Liver (tissue), 9 donors: ENCODE data around the gene RHO. TPM values are rescaled to one million over a fixed set of nuclear protein-coding genes. Genes with fewer than 3 reads are reported as not detected.

Experiments used
- DNase-seq: peaks from one replicate; pipeline ENCODE4 v3.0.0-alpha.2; 2017; ENCODE audit warnings: low spot score
- H3K27ac ChIP-seq, 2 donors: one replicate each; pipeline ENCODE4 v1.7.0; 2013; ENCODE audit warnings: inconsistent platforms in 2 of 2, low read length in 2 of 2, control low read depth in 1 of 2, low read depth in 1 of 2, mild to moderate bottlenecking in 1 of 2
- H3K27me3 ChIP-seq, 4 donors: one replicate each; pipeline versions ENCODE4 v1.6.1 to v1.7.0; 2013; ENCODE audit warnings: low read length in 3 of 4, inconsistent platforms in 1 of 4, mild to moderate bottlenecking in 1 of 4, moderate library complexity in 1 of 4; ENCODE audit not compliant: control insufficient read depth in 4 of 4, insufficient read depth in 4 of 4
- H3K36me3 ChIP-seq, 4 donors: one replicate each; pipeline versions ENCODE4 v1.6.1 to v1.7.0; 2013; ENCODE audit warnings: low read length in 3 of 4, mild to moderate bottlenecking in 3 of 4, low read depth in 1 of 4, moderate library complexity in 1 of 4; ENCODE audit not compliant: control insufficient read depth in 4 of 4, insufficient read depth in 3 of 4
- H3K4me1 ChIP-seq, 4 donors: one replicate each; pipeline versions ENCODE4 v1.6.1 to v1.7.0; 2013; ENCODE audit warnings: low read length in 3 of 4, mild to moderate bottlenecking in 3 of 4, moderate library complexity in 1 of 4; ENCODE audit not compliant: control insufficient read depth in 4 of 4, insufficient read depth in 4 of 4
- H3K4me3 ChIP-seq, 3 donors: one replicate each; pipeline versions ENCODE4 v1.6.1 to v1.7.0; 2013; ENCODE audit warnings: low read length in 3 of 3, control low read depth in 1 of 3, low read depth in 1 of 3, mild to moderate bottlenecking in 1 of 3
- H3K9ac ChIP-seq, 2 donors: one replicate each; pipeline ENCODE4 v1.7.0; 2013; ENCODE audit warnings: low read length in 2 of 2, mild to moderate bottlenecking in 2 of 2, moderate library complexity in 2 of 2, control low read depth in 1 of 2, low read depth in 1 of 2
- H3K9me3 ChIP-seq, 4 donors: one replicate each; pipeline versions ENCODE4 v1.6.1 to v1.7.0; 2013; ENCODE audit warnings: low read length in 3 of 4; ENCODE audit not compliant: control insufficient read depth in 4 of 4
- ATF3 ChIP-seq: IDR thresholded peaks from 2 replicates; pipeline ENCODE4 v1.6.1; 2016; ENCODE audit warnings: antibody characterized with exemption
- CTCF ChIP-seq: fragments of 150-350 bp; IDR thresholded peaks from 2 replicates; pipeline ENCODE4 v1.5.1; 2017; ENCODE audit warnings: improper control_type of control experiment, low read depth, low read length; ENCODE audit not compliant: missing input control
- EGR1 ChIP-seq, 2 donors: IDR thresholded peaks; 2 replicates each; pipeline ENCODE4 v1.6.1; 2016 to 2018; ENCODE audit warnings: antibody characterized with exemption in 2 of 2, low read depth in 2 of 2
- FOXA1 ChIP-seq: IDR thresholded peaks from 2 replicates; pipeline ENCODE4 v1.6.1; 2016; ENCODE audit warnings: antibody characterized with exemption
- GABPA ChIP-seq, 2 donors: IDR thresholded peaks in 1 of 2; conservative IDR thresholded peaks in 1 of 2; 2 replicates each; pipeline ENCODE4 v1.6.1; 2016; ENCODE audit warnings: antibody characterized with exemption in 2 of 2, mild to moderate bottlenecking in 1 of 2, moderate library complexity in 1 of 2
- HNF4A ChIP-seq, 2 donors: conservative IDR thresholded peaks; 2 replicates each; pipeline ENCODE4 v1.6.1; 2016; ENCODE audit warnings: antibody characterized with exemption in 2 of 2, mild to moderate bottlenecking in 2 of 2
- HNF4G ChIP-seq: IDR thresholded peaks from 2 replicates; pipeline ENCODE4 v1.6.1; 2016; ENCODE audit warnings: antibody characterized with exemption
- JUND ChIP-seq, 2 donors: IDR thresholded peaks; 2 replicates each; pipeline ENCODE4 v1.6.1; 2016; ENCODE audit warnings: antibody characterized with exemption in 2 of 2
- MAX ChIP-seq: IDR thresholded peaks from 2 replicates; pipeline ENCODE4 v1.6.1; 2016; ENCODE audit warnings: antibody characterized with exemption
- NR2F2 ChIP-seq: IDR thresholded peaks from 2 replicates; pipeline ENCODE4 v1.6.1; 2016; ENCODE audit warnings: antibody characterized with exemption
- RAD21 ChIP-seq, 2 donors: IDR thresholded peaks; 2 replicates each; pipeline ENCODE4 v1.6.1; 2016; ENCODE audit warnings: antibody characterized with exemption in 2 of 2, mild to moderate bottlenecking in 2 of 2
- REST ChIP-seq: IDR thresholded peaks from 2 replicates; pipeline ENCODE4 v1.6.1; 2016; ENCODE audit warnings: antibody characterized with exemption, mild to moderate bottlenecking
- RXRA ChIP-seq, 2 donors: IDR thresholded peaks; 2 replicates each; pipeline ENCODE4 v1.6.1; 2017 to 2018; ENCODE audit warnings: antibody characterized with exemption in 2 of 2, mild to moderate bottlenecking in 1 of 2
- SP1 ChIP-seq: IDR thresholded peaks from 2 replicates; pipeline ENCODE4 v1.6.1; 2018; ENCODE audit warnings: antibody characterized with exemption, mild to moderate bottlenecking
- TAF1 ChIP-seq: conservative IDR thresholded peaks from 2 replicates; pipeline ENCODE4 v1.6.1; 2016; ENCODE audit warnings: antibody characterized with exemption, mild to moderate bottlenecking
- YY1 ChIP-seq: IDR thresholded peaks from 2 replicates; pipeline ENCODE4 v1.6.1; 2016; ENCODE audit warnings: antibody characterized with exemption, mild to moderate bottlenecking
- WGBS: extraction: QIAGEN DNeasy Blood & Tissue Kit; methylation state at CpG from one replicate; pipeline ENCODE4 v1.1.7; 2013; 5-methylcytosine and 5-hydroxymethylcytosine counted together
- polyA plus RNA-seq, 2 donors: library from polyadenylated mRNA; stranded (reverse) in 1 of 2; unstranded in 1 of 2; fragments of 200-250 nt in 1 of 2; fragments of >200 nt in 1 of 2; fragmentation: Nextera tagmentation in 1 of 2; extraction: Ambion mirVana in 1 of 2; gene quantifications; one replicate each; pipeline versions ENCODE4 v1.2.1 to v1.2.3, GENCODE V29; 2013 to 2015
- total RNA-seq, 2 donors: library from RNA; depleted of rRNA; stranded (reverse); fragments of >200 nt; gene quantifications; one replicate each; pipeline ENCODE4 v1.2.3, GENCODE V29; 2014
- donor health status: healthy.
- donor health status: healthy.
- donor health status: healthy.
- donor health status: healthy.
- donor health status: healthy.

RHO gene
- total and polyA plus RNA-seq, 4 donors = not detected

- TF ChIP-seq HNF4G (no peak), REST (no peak), MAX (no peak), RXRA (IDR thresholded peaks at IDR 0.05) (no peak), RAD21 (IDR thresholded peaks at IDR 0.05) (no peak), NR2F2 (no peak), TAF1 (no peak), GABPA (IDR thresholded peaks at IDR 0.05 in 1 of 2, conservative IDR thresholded peaks at IDR 0.05 in 1 of 2) (no peak), SP1 (no peak), JUND (IDR thresholded peaks at IDR 0.05) (no peak), HNF4A (conservative IDR thresholded peaks at IDR 0.05) (no peak), YY1 (no peak), ATF3 (no peak)
- H3K4me3 ChIP-seq = no peak overlapping the region
- no peak overlapping the region for H3K9ac ChIP-seq
- no peak for DNase-seq
- 86% methylated on average over 5 of the region's 5 CpGs for WGBS
- no peak overlapping the region for H3K27ac ChIP-seq
- H3K36me3 ChIP-seq = peaks cover 0 to 3% (median under 1%) of the 10 kb centered on the region in 4 donors
- no peaks in the 10 kb centered on the region for H3K9me3 ChIP-seq
- H3K4me1 ChIP-seq = peaks cover 0 to 4% (median 3%) of the 10 kb centered on the region in 4 donors
- no peaks in the 10 kb centered on the region for H3K27me3 ChIP-seq
Measured at GRCh38 chr3:129582799-129583198, 54.4 kb downstream of the RHO start.

GRCh38 chr3:129583289-129583688, 54.9 kb downstream of the RHO start:
- no peak for TF ChIP-seq HNF4G
- no peak for TF ChIP-seq RXRA (IDR thresholded peaks at IDR 0.05)
- no peak for TF ChIP-seq HNF4A (conservative IDR thresholded peaks at IDR 0.05)
- no peak for TF ChIP-seq REST
- no peak for TF ChIP-seq EGR1 (IDR thresholded peaks at IDR 0.05; ENCODE audit: low read depth in 2 of 2)
- no peak for TF ChIP-seq RAD21 (IDR thresholded peaks at IDR 0.05)
- TF ChIP-seq CTCF = no peak
- TF ChIP-seq FOXA1 = no peak
- no peak for TF ChIP-seq MAX
- no peak for TF ChIP-seq JUND (IDR thresholded peaks at IDR 0.05)
- TF ChIP-seq NR2F2 = no peak
- TF ChIP-seq ATF3 = no peak
- TF ChIP-seq GABPA (IDR thresholded peaks at IDR 0.05 in 1 of 2, conservative IDR thresholded peaks at IDR 0.05 in 1 of 2) = no peak
- TF ChIP-seq YY1 = no peak
- TF ChIP-seq SP1 = no peak
- no peak for TF ChIP-seq TAF1
- Histone ChIP-seq H3K27me3 (no peaks in the 10 kb centered on the region), H3K36me3 (peaks cover 0 to 3% (median under 1%) of the 10 kb centered on the region in 4 donors), H3K4me3 (no peak overlapping the region), H3K9me3 (no peaks in the 10 kb centered on the region), H3K9ac (no peak overlapping the region), H3K4me1 (peaks cover 0 to 4% (median 2%) of the 10 kb centered on the region in 4 donors), H3K27ac (no peak overlapping the region)
- 95% methylated on average over 9 of the region's 9 CpGs for WGBS
- DNase-seq = no peak
